Measurements from ENCODE around the gene NCAM2. TPM values are rescaled to one million over a fixed set of nuclear protein-coding genes. Genes with fewer than 3 reads are reported as not detected.

Gene NCAM2
- total RNA-seq, 1 experiment from 2014 or later = not detected

GRCh38 chr21:21286170-21286798 lies 288.1 kb downstream of the NCAM2 start:
- ChIA-PET CTCF (no interaction called here), POLR2A (no interaction called here), RAD21 (ENCODE audit: low non-redundant PET in 1 of 2, low total read pairs in 2 of 2, uncharacterized antibody in 2 of 2, unreplicated experiment in 2 of 2) (no interaction called here)
- Histone ChIP-seq H3K36me3 (ENCODE audit: control insufficient read depth in 1 of 2, insufficient read depth in 2 of 2, low read length in 2 of 2) (no peaks in the 10 kb centered on the region), H3K27ac (ENCODE audit: low read depth, low read length) (no peak overlapping the region), H3K4me3 (replicated peaks in 1 of 2; ENCODE audit: low read depth in 1 of 2, low read length in 2 of 2) (no peak overlapping the region), H3K9me2 (ENCODE audit: insufficient read depth) (no peaks in the 10 kb centered on the region), H3K4me1 (ENCODE audit: control insufficient read depth in 1 of 2, insufficient read depth in 2 of 2, low read length in 2 of 2) (no peaks in the 10 kb centered on the region), H3K4me2 (ENCODE audit: low read length) (no peak overlapping the region), H3K27me3 (ENCODE audit: insufficient read depth, low read length) (no peaks in the 10 kb centered on the region), H4K20me1 (ENCODE audit: insufficient read depth) (no peaks in the 10 kb centered on the region; the same call in 1 of the 2 replicates), H3K9me3 (ENCODE audit: control insufficient read depth in 1 of 2, insufficient read depth in 1 of 2, low read depth in 1 of 2, low read length in 2 of 2) (peaks cover 10 to 33% of the 10 kb centered on the region in 2 experiments; a peak in 3 of 4 replicates), H2AFZ (ENCODE audit: low read depth, low read length, poor library complexity, severe bottlenecking) (no peak overlapping the region), H3K79me2 (ENCODE audit: insufficient read depth, low read length) (no peaks in the 10 kb centered on the region), H3K9ac (ENCODE audit: low read length) (no peak overlapping the region)
- no peak for DNase-seq (ENCODE audit: low read depth, low spot score)
- intact Hi-C loops (cut with micrococcal nuclease) = no loop called here
- no peak for ATAC-seq
- TF ChIP-seq CEBPB (IDR thresholded peaks at IDR 0.05; ENCODE audit: low read depth) (no peak), FOSL1 (IDR thresholded peaks at IDR 0.05; ENCODE audit: low read depth) (no peak), REST (IDR thresholded peaks at IDR 0.05; ENCODE audit: low read depth) (no peak)
- BruUV-seq (replicated peaks) = no TSS peak

GRCh38 chr21:21290751-21291150 lies 292.5 kb downstream of the NCAM2 start:
- CTCF ChIA-PET = no interaction called here
- no peak overlapping the region for H3K27ac ChIP-seq (ENCODE audit: low read depth, low read length)
- H3K36me3 ChIP-seq (ENCODE audit: control insufficient read depth in 1 of 2, insufficient read depth in 2 of 2, low read length in 2 of 2) = no peaks in the 10 kb centered on the region
- no TSS peak for BruUV-seq (replicated peaks)
- DNase-seq (ENCODE audit: low read depth, low spot score) = no peak
- H3K4me1 ChIP-seq (ENCODE audit: control insufficient read depth in 1 of 2, insufficient read depth in 2 of 2, low read length in 2 of 2) = no peaks in the 10 kb centered on the region
- H3K9ac ChIP-seq (ENCODE audit: low read length) = no peak overlapping the region
- H3K79me2 ChIP-seq (ENCODE audit: insufficient read depth, low read length) = no peaks in the 10 kb centered on the region
- intact Hi-C loops (cut with micrococcal nuclease) = no loop called here
- peaks cover 6 to 34% of the 10 kb centered on the region in 2 experiments; a peak in 2 of 4 replicates for H3K9me3 ChIP-seq (ENCODE audit: control insufficient read depth in 1 of 2, insufficient read depth in 1 of 2, low read depth in 1 of 2, low read length in 2 of 2)
- ATAC-seq = no peak
- no peaks in the 10 kb centered on the region for H4K20me1 ChIP-seq (ENCODE audit: insufficient read depth)
- H3K4me2 ChIP-seq (ENCODE audit: low read length) = no peak overlapping the region
- no peak overlapping the region for H3K4me3 ChIP-seq (replicated peaks in 1 of 2; ENCODE audit: low read depth in 1 of 2, low read length in 2 of 2)
- TF ChIP-seq CEBPB (IDR thresholded peaks at IDR 0.05; ENCODE audit: low read depth) (no peak), ZNF274 (IDR thresholded peaks at IDR 0.05; ENCODE audit: low read depth, low read length) (no peak), ELF1 (IDR thresholded peaks at IDR 0.05; ENCODE audit: borderline replicate concordance, low read depth) (no peak), RAD21 (IDR thresholded peaks at IDR 0.05; ENCODE audit: low read depth) (no peak), MAX (IDR thresholded peaks at IDR 0.05) (no peak), REST (IDR thresholded peaks at IDR 0.05; ENCODE audit: low read depth) (no peak), FOSL1 (IDR thresholded peaks at IDR 0.05; ENCODE audit: low read depth) (no peak)
- H3K9me2 ChIP-seq (ENCODE audit: insufficient read depth) = no peaks in the 10 kb centered on the region
- POLR2A ChIA-PET = no interaction called here
- RAD21 ChIA-PET (ENCODE audit: low non-redundant PET in 1 of 2, low total read pairs in 2 of 2, uncharacterized antibody in 2 of 2, unreplicated experiment in 2 of 2) = no interaction called here
- H3K27me3 ChIP-seq (ENCODE audit: insufficient read depth, low read length) = no peaks in the 10 kb centered on the region
- no peak overlapping the region for H2AFZ ChIP-seq (ENCODE audit: low read depth, low read length, poor library complexity, severe bottlenecking)

All from HCT116 (cell line).